Left ventricle myocardium superior (tissue), 1 donor: ENCODE results near the gene IL20RB. TPM values are rescaled to one million over a fixed set of nuclear protein-coding genes. Genes with fewer than 3 reads are reported as not detected.
"Not testable (repeated sequence)": the region's sequence is repeated elsewhere in the genome, so short reads cannot be mapped to it uniquely, and the experiment has no call there.

ENCODE experiments used
- ATAC-seq: fragments of 200-7000 bp; cut with Tn5 transposase; one replicate; pipeline ENCODE4 v1.9.1; 2020; ENCODE audit warnings: mild to moderate bottlenecking, moderate library complexity
- DNase-seq: peaks from one replicate; pipeline ENCODE4 v3.0.0-alpha.2; 2020
- intact Hi-C: fragments of 100-400 bp; cut with micrococcal nuclease; formaldehyde crosslinking; loops from one replicate; pipeline ENCODE4 v1.11.0; 2022
- total RNA-seq: library from RNA; stranded (reverse); fragmentation: NEBNext Ultra II Directional; extraction: Animal tissue kit (Norgen Biotek cat#: 25700); gene quantifications from one replicate; pipeline ENCODE4 v1.2.1, GENCODE V29; 2021
- donor health status: DM: no; HTN: yes; CAD: no; lungs with severe emphysema.

IL20RB gene
- total RNA-seq, 1 donor from 2014 or later, result 0.12 TPM

DNA sequence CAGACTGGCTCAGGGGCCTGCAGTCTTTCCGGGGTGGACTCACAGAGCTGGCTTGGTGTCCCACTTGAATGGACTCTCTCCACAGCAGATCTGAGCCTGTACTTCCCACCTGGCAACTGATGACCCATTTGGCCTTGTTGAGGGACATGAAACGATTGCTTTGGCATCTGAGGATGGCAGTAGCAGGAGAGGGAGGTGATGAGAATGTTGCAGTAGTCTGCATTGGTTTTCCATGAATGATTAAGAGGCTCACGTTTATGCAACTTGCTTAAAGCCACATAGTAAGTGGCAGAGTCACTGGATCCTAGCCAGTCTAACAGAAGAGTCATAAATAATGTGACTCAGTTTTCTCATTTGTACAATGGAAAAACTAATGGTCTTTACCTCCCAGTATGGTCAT is 21.9 kb downstream of the IL20RB start:
- intact Hi-C loops, result no loop called here
- no peak for ATAC-seq
- DNase-seq, result no peak

DNA sequence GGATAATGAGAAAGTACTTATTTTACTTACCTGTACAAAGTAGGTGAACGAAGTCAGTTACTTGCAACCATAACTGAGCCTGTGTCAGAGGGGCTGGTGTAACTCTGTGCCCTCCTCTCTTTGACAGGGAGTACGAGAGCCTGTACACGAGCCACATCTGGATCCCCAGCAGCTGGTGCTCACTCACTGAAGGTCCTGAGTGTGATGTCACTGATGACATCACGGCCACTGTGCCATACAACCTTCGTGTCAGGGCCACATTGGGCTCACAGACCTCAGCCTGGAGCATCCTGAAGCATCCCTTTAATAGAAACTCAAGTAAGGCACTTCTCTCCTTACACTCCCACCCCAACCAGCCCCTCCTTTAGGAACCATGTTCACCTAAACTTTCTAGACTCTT is 24.2 kb downstream of the IL20RB start:
- ATAC-seq (no peak), DNase-seq (no peak)
- intact Hi-C loops, result no loop called here

DNA sequence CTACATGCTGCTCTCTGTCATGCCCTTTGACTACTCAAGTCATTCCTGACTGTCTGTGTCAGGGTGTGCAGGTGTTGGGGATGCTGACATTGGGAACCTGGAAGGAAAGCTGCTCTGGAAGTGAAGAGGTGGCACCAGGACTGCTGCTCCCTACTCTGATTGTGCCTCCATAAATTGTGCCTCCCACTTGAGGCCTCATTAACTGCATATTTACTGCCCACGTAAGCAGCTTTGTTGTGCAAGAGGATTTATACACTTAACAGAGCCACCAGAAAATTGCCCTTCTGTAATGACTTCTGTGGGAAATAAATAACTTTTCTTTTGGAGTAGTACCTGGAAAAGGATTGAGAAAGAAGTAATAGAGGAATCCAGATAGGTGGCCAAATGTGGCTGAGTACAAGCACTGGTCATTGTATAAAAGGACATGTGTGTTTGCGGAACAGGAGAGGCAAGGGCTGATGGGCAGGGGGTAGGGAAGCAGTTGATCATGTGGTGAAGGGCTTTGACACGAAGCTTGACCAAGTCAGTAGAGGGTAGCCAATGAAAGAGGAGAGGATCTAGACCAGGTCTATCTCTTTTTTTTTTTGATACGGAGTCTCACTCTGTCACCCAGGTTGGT is 24.8 kb downstream of the IL20RB start:
- DNase-seq (no peak), ATAC-seq (no peak)
- intact Hi-C loops, result no loop called here

- DNase-seq (peak; percentile 47), ATAC-seq (peak; percentile 79)
- intact Hi-C loops, result no loop called here
Observed at GRCh38 chr3:136984837-136985236, 27.1 kb downstream of the IL20RB start.

GRCh38 chr3:136987398-136987980 is 29.7 kb downstream of the IL20RB start:
- intact Hi-C loops, ATAC-seq, DNase-seq: not testable (repeated sequence)

- peak; percentile 15 for ATAC-seq
- no peak for DNase-seq
- intact Hi-C loops, result no loop called here
Observed at GRCh38 chr3:136988651-136989050, 30.9 kb downstream of the IL20RB start.

GRCh38 chr3:136989781-136990524 is 32.2 kb downstream of the IL20RB start:
- intact Hi-C loops, result no loop called here
- DNase-seq (no peak), ATAC-seq (no peak)

DNA sequence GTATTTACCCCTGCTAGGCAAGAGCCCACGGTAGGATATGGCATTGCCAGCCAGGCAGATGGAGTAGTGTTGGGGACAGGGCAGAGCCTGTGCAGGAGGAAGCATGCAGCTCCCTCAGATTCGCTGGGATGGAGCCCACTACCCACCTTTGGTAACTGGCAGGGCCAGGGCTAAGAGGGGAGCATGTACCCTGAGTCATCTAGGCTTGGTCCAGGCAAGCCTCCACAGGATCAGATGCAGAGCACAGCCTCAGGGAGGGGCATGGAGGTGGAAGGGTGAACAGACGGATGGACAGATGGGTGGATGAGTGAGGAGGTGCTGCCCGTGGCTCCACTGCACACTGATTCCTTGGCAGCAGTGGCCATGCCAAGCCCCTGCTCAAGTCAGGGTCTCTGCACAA is 33.0 kb downstream of the IL20RB start:
- DNase-seq (no peak), ATAC-seq (no peak)
- intact Hi-C loops, result no loop called here

- no peak for DNase-seq
- ATAC-seq, result no peak
- intact Hi-C loops, result no loop called here
Observed at GRCh38 chr3:136992115-136992514, 34.3 kb downstream of the IL20RB start.

GRCh38 chr3:136994772-136995516 is 37.2 kb downstream of the IL20RB start:
- peak; percentile 95 for ATAC-seq
- intact Hi-C loops, result no loop called here
- peak; percentile 85 for DNase-seq

DNA sequence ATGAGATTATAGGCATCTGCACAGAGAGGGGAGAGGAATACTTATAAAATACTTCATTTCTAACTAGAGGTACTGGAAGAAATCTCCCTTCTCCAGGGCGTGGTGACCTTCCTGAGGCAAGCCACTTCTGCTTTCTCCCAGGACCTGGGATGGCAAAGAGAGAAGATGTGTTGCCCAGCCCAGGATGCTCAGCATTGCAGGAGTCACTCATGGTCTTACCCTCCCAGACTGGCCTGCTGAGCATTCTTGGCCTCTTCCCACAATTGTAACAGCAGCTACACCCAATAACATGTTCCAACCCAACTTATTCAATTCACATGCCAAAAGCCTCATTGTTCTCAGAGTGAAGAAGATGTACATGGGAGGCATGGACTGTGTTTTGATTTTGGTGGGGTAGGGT is 37.9 kb downstream of the IL20RB start:
- ATAC-seq (peak; percentile 63), DNase-seq (no peak)
- intact Hi-C loops, result no loop called here

GRCh38 chr3:137000039-137000438 is 42.3 kb downstream of the IL20RB start:
- no peak for DNase-seq
- ATAC-seq, result no peak
- intact Hi-C loops, result no loop called here

DNA sequence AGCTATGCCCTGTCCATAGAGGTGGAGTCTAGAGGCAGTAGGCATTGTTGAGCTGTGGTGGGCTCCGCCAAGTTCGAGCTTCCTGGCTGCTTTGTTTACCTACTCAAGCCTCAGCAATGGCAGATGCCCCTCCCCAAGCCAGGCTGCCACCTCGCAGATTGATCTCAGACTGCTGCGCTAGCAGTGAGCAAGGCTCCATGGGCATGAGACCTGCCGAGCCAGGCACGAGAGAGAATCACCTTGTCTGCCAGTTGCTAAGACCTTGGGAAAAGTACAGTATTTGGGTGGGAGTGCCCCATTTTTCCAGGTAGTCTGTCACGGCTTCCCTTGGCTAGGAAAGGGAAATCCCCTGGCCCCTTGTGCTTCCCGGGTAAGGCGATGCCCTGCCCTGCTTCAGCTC is 49.6 kb downstream of the IL20RB start:
- ATAC-seq, intact Hi-C loops, DNase-seq: not testable (repeated sequence)

GRCh38 chr3:137008131-137008530 is 50.3 kb downstream of the IL20RB start:
- intact Hi-C loops, result no loop called here
- DNase-seq (no peak), ATAC-seq (no peak)

- intact Hi-C loops, result no loop called here
- no peak for ATAC-seq
- no peak for DNase-seq
Observed at GRCh38 chr3:137008976-137009375, 51.2 kb downstream of the IL20RB start.

GRCh38 chr3:137010137-137010536 is 52.4 kb downstream of the IL20RB start:
- intact Hi-C loops, result loop anchor here (5.0 to 10.0 kb wide), 3 partner anchors 258 to 935 kb away; partner anchors contain the start of gene STAG1
- no peak for ATAC-seq
- DNase-seq, result no peak

DNA sequence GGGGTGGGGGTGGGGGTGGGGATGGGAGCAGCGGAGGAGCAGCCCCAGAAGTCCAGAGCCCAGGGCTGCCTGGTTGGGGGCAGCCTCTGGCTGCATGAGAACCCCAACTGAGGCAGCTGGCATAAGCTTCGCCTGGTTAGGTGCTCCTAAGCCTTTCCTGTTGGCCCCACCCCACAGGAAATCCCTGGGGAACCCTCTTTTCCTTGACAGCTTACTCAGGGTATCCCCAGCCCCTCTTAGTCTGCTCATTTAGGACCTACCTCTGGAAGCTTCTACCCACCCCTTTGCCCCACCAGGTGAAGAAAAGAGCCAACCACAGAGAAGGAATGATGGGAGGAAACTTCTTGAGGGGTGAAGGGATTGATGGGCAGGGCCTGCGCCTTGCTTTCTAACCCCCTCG is 53.4 kb downstream of the IL20RB start:
- ATAC-seq (no peak), DNase-seq (no peak)
- intact Hi-C loops, result loop anchor here (5.0 to 10.0 kb wide), 3 partner anchors 259 to 936 kb away; partner anchors contain the start of gene STAG1

GRCh38 chr3:137012097-137012501 is 54.3 kb downstream of the IL20RB start:
- DNase-seq, result no peak
- ATAC-seq, result no peak
- intact Hi-C loops, result loop anchor here (5.0 to 10.0 kb wide), 3 partner anchors 260 to 937 kb away; partner anchors contain the start of gene STAG1

DNA sequence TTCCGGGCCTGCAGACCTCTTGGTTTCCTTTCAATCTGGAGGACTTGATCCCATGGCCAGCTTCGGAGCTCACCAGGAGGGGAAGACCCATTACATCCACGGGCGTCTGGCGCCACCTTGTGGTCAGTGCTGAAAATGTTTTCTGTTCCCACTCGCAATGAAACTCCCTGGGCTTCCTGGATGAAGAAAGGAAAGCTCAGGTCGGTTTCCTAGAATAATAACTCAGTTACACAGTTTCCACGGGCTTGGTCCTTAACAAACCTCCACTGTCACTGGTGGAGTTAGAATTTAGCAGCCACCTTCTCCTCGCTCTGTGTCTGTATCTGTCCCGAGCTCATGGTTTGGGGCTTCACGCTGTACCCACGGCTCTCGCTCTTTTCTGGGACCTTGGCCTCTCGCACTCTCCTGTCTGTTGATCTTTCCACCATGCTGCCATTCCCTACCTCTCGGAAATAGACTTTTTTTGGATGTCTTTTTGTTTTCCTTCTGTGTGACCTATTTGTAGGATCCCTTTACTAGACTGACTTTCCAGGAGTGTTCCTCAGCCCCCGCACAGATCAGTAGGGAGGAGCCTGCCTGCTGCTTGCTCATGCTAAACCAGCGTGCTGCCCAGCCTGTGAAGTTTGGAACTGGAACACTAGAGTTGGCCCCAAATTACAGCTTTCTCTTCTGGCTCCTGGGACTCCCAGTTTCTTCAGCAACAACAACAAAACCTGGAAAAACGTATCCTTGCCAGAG is 56.3 kb downstream of the IL20RB start:
- DNase-seq (peak; percentile 89), ATAC-seq (peak; percentile 98)
- intact Hi-C loops, result loop anchor here (5.0 to 10.0 kb wide), 3 partner anchors 262 to 939 kb away; partner anchors contain the start of gene STAG1
